Erythroblast (primary cell): ENCODE measurements around the gene AKAP8.
A peak's percentile ranks its signal among the peaks of the same experiment; 100 is the strongest.

ENCODE experiments used
- DNase-seq, 2 experiments: peaks; one replicate each; lab custom pipeline; 2025; lab: John Stamatoyannopoulos, UW
- GATA1 ChIP-seq: IDR thresholded peaks from 2 replicates; pipeline ENCODE4 v1.6.1; 2011; ENCODE audit warnings: low read depth, mild to moderate bottlenecking, control low read depth, low read length, moderate library complexity
- POLR2A ChIP-seq: IDR thresholded peaks from 2 replicates; pipeline ENCODE4 v1.6.1; 2011; ENCODE audit warnings: mild to moderate bottlenecking, low read length

AKAP8 gene

DNA sequence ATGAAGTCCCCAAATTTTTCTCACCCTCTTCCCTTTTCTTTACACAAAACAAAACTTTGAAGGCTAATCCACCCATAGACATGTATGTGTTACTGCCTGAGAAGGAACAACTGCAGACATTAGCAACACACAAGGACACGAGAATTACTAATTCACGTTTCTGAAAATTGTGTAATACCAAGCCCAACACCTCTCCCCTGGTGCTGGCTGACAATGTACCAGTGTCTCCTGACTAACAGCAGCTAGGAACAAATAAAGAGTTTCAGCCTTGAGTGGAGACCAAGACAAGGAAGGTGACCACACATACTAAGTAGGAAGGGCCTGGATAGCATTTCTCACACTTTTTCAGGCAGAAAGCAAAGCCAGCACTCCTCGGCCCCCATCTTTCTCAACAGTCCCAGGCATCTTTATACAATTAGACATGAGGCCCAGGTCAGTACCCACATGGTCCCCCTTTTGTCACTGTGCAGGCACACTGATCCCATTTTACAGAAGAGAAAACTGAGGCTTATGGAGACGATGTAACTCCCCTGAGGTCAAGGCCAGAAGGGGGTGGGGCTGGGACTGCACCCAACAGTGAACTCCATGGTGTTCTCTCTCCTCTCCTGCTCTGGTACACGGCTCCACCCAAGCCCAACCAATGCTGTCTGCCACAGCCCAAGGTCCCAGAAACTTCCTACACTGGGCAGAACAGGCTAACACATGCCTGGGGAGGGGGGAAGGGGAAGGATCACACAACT, 55.9 kb downstream of the AKAP8 start:
- peak; percentile 62 to 67 for DNase-seq
- no peak for TF ChIP-seq POLR2A
- TF ChIP-seq GATA1: no peak

DNA sequence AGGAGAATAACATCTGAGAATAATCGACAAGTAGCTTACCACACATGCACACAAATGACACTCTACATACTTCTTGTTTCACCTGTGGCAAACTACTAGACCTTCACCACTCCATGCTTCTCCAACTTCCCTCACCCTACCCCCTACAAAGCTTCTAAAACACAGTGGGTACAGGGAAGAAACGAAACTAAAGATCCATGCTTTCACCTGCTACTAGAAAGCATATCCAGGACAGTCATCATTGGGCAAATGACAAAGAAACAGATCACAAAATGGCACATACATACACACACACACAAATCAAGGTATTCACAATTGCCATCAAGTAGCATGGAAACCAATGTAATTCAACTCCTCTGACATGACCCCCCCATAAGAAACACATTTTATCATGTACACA, 57.8 kb downstream of the AKAP8 start:
- TF ChIP-seq GATA1 (no peak), POLR2A (no peak)
- no peak for DNase-seq

DNA sequence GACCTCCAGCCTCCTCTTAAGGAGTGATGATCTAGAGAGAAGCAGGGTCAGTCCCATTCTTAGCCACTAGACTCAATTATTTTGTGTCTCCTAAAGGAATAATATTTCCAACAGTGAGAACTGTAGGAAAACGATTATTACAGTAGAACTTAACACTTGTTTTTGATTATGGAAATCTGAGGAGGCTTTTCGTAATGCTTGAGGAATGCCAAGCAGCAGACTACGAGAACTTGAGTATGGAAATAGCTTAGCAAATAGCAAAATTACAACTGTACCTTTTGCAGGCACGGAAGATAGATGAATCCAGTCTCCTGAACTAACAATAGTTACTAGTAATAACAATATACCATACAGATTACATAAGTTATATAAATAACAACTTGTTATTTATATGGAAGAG, 59.5 kb downstream of the AKAP8 start:
- TF ChIP-seq GATA1: no peak
- no peak for TF ChIP-seq POLR2A
- no peak for DNase-seq

DNA sequence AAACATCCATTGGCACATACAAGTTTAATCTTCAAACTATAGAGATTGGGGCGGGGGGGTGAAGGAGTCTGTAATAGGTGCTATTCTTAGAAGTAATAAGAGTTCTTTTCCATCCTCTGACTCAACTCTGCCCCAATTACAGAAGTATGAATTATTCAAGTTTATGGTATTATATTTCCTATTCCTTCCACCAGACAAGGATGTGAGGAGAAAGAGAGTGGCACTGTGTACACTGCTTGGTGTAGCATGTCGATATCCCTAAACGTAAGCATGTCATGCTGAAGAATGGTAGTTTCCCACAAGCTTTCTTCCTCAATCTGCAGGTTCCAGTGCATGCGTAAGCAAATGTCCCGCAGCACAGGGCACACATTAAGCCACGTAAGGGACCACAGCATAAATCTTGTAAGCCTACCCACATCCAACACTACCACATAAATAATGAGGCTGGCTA, 61.3 kb downstream of the AKAP8 start:
- no peak for TF ChIP-seq POLR2A
- no peak for TF ChIP-seq GATA1
- no peak for DNase-seq

DNA sequence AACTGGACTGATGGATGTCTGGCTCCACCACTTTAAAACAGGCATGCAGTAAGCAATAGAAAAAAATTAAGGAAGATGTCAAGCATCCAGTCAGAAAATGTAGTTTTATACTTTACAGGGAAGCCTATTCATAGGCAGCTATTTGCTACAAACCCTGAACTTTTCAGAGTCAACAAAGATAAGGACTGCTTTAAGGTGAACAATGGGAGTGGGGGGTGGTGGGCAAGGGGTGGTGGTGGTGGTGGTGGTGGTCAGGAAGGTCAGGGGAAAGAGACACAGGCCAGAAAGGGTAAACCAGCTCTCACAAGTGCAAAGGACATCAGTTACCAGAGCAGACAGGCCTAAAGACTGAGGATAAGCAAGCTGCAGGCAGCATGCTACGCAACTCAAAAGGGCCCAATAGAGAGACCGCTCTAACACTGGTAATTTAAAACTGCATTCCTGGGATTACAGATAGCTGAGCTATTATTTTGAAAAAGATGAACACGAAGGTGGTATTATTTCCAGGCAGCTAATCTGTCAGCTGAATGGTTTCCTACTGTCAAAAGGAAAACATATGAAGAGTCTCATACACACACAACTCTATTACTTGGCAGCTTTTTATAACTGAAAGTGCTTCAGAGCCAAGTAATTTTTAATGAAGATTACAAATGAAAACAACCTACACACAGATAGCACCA, 62.1 kb downstream of the AKAP8 start:
- DNase-seq: no peak
- TF ChIP-seq POLR2A (no peak), GATA1 (no peak)

DNA sequence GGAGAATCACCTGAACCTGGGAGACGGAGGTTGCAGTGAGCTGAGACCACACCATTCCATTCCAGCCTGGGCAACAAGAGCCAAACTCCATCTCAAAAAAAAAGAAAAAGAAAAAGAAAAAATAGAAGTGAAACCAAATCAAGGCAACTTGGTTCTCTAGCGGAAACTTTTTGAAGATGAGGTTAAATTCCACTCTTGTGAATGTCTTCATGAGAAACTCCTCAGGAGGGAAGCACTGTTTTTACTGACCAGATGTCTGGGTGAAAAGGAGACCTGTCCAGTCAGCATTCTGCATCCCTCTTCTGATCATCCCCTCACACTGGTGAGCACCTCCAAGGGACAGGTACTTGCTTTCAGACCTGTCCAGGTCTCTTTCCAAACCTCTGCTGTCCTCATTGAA, 63.1 kb downstream of the AKAP8 start:
- DNase-seq: no peak
- no peak for TF ChIP-seq GATA1
- TF ChIP-seq POLR2A: no peak

DNA sequence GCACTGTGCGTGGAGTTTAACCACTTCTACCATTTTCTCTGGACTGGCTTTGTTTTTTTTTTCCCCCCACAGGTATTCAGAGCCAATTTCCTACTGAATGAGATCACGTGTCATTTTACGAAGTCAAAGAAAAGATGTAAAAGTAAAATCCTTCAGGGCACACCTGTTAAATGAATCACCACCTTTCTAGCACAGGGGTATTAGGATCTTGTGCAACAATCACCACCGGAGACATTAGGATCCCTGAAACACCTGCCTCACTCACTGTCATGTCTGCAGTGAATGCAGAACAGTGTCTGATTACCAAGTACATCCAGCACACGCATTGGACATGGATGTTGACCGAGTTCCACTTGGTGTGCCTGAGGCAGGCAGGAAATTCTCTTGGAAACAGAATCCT, 64.5 kb downstream of the AKAP8 start:
- no peak for DNase-seq
- TF ChIP-seq GATA1 (no peak), POLR2A (no peak)

DNA sequence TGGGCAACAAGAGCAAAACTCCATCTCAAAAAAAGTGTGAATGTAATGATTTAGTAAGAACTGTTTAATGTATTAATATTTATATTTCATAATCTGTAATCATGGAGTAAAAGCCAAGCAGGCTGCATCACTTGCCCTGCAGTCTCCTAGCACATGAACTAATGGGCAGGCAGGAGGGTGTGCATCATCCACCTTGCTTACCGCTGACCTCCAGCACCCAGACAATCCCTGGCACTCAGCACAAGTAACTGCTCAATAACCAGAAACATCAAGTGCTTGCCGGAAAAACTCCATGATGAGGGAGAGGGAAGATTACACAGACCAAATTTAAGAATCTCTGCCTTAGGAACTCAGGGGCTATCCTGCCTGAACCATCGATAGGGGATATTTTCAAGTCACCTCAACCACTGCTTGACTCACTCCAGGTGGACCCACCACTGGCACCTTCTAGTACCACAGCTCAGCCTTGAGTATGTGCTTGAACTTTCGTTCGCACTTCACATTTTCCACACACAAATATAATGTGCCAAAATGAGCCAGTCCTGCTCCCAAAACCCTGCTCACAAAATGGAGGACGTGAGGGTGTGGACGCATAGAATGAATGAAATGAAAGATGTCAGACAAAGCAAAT, 65.8 kb downstream of the AKAP8 start:
- no peak for DNase-seq
- TF ChIP-seq POLR2A (no peak), GATA1 (no peak)

DNA sequence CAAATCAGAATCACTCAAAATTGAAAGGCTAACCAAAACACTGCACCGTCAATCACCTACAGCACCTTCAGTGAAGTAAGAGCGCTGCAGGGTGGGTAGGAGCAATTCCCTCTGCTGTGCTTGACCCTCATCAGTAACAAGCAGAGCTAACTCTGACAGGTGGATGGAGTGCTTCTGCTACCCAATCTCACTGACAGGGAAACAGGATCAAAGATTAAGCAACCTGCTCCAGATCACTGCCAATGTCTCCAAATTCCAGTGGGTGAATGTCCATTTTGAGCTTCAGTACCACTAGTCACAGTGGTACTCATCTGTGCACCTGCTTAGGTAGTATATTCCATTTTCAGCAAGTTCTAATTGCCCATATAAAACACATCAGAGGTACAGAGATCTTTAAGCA, 72.4 kb downstream of the AKAP8 start:
- no peak for TF ChIP-seq GATA1
- no peak for TF ChIP-seq POLR2A
- DNase-seq: no peak

DNA sequence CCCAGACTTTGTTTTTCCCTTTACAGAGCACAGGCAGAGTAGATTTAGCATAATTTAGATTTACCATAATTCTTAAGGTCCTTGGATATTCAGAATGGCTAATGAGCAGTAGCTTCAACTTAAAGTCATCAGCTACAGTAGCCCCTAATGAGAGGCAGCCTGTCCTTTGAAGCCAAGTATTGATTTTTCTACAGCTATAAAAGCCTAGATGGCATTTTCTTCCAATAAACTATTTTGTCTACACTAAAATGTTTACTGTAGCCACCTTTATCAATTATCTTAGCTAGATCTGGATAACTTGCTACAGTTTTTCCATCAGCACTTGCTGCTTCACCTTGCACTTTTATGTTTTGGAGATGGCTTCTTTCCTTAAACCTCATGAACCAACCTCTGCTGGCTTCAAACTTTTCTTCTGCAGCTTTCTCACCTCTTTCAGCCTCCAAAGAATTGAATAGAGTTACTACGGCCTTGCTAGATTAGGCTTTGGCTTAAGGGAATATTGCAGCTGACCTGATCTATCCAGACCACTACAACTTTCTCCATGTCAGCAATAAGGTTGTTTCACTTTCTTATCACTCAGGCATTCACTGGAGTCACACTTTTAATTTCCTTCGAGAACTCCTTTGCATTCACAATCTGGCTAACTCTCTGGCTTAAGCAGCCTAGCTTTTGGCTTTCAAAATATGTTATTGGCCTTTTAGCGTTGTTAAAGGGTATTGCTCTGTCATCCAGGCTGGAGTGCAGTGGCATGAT, 73.8 kb downstream of the AKAP8 start:
- no peak for DNase-seq
- no peak for TF ChIP-seq POLR2A
- TF ChIP-seq GATA1: no peak

DNA sequence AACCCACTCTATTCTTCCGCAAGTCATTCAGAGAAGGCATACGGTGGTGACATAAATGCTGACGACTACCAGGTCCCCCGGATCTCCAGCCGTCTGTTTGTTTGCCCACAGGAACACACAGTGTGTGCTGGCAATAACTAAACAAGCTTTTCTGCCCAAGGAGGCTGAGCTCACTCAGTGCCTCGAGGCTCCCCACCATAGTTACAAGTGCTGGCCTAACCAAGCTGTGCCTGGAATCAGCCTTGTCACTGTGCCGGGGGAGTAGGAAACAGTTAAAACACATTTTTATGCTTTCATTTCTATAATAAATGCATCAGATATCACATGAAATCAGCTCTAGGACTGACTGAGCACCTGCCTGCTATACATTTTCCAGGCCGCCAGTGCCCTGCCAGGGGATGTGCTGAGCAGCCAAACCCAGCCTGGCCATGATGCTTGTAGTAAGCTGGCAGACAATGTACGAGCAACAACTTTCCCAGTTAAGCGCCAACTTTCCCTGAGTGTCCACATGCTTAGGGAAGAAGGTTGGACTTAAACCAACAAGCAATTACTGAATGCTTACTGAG, 75.4 kb downstream of the AKAP8 start:
- DNase-seq: no peak
- TF ChIP-seq POLR2A (no peak), GATA1 (no peak)
